Epithelial cell of esophagus (primary cell): ENCODE measurements around the gene JARID2.

ENCODE experiments used
- DNase-seq: peaks from one replicate; pipeline ENCODE4 v3.0.0; 2010; ENCODE audit warnings: low read depth
- H3K4me3 ChIP-seq: 2 replicates; pipeline ENCODE4 v1.5.1; 2011; ENCODE audit warnings: mild to moderate bottlenecking, low read length, control low read depth
- CTCF ChIP-seq: IDR thresholded peaks from 2 replicates; pipeline ENCODE4 v1.5.1; 2011; ENCODE audit warnings: low read depth, mild to moderate bottlenecking, low read length, control low read depth, inconsistent platforms; ENCODE audit not compliant: insufficient read depth; ENCODE audit errors: missing control alignments

JARID2 gene

DNA sequence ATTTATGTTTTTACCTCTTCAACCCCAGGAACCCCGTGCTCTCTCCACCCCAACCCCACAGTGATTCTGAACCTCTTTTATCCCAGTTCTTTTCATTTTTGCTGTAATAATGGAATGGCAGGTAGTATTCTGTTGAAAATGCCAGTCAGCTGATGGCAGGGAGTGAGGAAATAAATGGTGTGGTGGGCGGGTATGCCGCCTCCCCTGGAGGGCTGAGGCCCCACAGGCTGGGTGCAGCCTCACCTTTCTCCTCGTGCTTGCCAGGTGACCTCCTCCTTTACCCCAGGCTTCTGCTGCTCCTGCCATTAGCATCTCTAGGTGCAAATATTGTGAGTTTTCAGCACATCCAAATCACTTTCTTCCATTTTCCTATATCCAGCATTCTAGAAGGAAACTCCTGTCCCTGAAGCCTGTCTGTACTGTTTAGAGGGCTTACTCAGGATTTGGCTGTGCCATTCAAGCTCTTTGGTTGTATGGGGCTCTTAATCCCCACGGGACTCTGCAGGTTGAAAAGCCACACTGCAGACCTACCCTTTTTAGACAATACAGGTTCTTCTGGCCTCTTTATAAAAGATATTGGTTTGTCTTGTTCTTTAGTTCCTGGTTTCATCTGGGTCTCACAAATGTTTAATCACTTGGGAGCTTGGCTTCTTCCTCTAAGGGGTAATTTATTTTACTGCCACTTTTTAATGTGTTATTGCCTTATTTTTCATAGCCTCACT lies 201.8 kb downstream of the JARID2 start:
- no peak overlapping the region for H3K4me3 ChIP-seq
- no peak for TF ChIP-seq CTCF
- no peak for DNase-seq

DNA sequence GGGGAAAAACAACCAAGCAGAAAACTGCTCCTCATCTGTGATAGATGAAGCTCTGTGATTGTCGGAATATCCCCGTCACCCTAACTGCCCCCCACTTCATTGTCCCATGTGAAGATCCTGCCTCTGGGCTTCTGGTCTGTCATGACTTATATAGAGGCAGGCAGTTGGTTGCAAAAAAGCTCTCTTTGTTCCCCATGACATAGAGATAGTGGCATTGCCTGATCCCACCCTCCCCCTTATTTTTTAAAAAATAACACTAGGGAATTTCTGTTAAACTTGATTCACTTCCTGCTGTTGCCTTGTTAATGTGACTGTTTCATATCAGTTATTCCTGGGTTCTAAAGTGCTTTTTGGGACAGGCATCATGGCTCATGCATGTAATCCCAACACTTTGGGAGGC lies 203.1 kb downstream of the JARID2 start:
- no peak for DNase-seq
- TF ChIP-seq CTCF = no peak
- no peak overlapping the region for H3K4me3 ChIP-seq

DNA sequence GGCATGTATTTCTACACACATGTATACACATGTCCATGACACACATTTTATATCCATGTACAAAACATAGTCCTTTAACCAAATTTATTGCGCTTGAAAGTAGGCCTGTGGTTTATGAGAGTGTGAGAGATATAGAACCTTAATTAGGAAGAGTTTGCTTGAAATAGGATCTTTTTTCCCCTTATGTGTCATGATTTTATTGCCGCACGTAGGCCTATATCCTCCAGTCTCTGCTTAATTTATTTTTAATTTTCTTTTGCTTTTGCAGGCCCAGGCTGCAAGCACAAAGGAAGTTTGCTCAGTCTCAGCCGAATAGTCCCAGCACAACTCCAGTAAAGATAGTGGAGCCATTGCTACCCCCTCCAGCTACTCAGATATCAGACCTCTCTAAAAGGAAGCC lies 205.9 kb downstream of the JARID2 start:
- no peak for DNase-seq
- H3K4me3 ChIP-seq = no peak overlapping the region
- TF ChIP-seq CTCF = no peak

DNA sequence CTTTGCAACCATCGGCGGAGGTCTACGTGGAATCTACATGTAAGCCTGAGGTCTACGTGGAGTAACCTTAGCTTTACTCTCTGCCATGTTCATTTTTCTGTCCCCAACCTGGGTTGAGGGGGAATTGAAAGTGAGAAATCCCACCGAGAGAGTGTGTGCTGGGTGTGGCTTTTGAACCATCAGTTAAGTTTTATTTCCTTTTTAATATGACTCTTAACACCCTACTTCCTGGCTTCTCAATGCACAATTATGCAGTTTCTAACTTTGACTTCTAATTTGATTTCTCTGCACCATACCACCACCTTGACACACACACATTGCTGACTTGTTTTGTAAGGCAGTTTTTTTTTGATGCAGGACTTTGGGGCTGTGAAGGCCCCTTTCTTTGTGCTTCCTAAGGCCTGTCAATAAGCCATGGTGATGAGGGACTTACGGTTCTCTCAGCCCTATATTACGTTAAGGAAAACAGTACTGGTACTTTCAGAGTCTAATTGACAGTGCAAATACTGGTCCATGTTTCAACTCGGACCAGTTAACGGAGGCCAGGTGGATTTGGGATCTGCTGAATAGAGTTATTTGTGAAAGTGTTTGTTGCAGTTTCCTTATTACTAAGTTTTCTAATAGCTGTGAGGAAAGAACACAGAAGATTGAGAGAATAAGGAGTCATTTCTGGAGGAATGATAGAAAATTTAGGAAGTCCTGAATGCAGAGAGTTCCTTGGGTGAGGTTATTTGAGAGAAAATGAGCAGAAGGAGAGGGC lies 206.5 kb downstream of the JARID2 start:
- no peak overlapping the region for H3K4me3 ChIP-seq
- no peak for DNase-seq
- TF ChIP-seq CTCF = no peak

GRCh38 chr6:15453186-15453585 lies 207.3 kb downstream of the JARID2 start:
- no peak for TF ChIP-seq CTCF
- no peak for DNase-seq
- H3K4me3 ChIP-seq = no peak overlapping the region

GRCh38 chr6:15453622-15454021 lies 207.8 kb downstream of the JARID2 start:
- no peak for TF ChIP-seq CTCF
- DNase-seq = no peak
- no peak overlapping the region for H3K4me3 ChIP-seq
